ENCODE results near the gene SEZ6.

SEZ6 gene

DNA sequence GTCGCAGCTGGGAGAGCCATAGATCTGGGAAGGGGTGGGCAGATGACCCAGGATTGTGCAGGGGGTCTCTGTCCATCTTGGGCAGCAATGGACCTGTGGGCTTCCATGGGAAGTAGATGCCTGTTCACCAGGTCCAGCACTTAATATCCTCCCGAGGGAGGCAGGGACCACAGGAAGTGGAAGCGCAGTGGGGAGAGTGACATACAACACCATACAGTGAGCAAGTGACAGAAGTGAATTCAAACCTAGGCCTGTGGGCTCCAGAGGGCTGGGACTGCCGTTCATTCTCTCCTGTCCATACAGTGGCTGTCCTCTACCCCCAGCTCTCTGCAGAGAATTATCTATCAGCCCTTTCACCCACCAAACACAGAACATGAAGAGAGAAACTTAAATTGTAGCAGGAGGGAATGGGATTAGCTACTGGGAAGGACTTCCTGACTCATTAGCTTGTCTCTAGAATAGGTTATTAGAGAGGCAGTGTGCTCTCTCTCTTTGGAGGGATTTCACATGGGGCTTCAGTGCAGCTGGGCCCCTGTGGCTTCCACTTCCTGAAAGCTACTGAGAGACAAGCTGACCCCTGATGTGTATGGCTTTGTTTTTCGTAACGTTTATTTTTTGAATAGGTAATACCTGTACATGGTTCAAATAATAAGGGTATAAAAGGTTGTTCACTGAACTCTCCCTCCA, 13.1 kb upstream of the SEZ6 start:
- Histone ChIP-seq H3K9me3 (ENCODE audit: control insufficient read depth, insufficient read depth, low read depth, low read length) (no peaks in the 10 kb centered on the region), H3K4me1 (ENCODE audit: control insufficient read depth, insufficient read depth, low read length) (no peaks in the 10 kb centered on the region), H3K27ac (ENCODE audit: extremely low read depth, low read depth, low read length) (no peak overlapping the region), H3K4me3 (ENCODE audit: low read depth, low read length) (no peak overlapping the region), H3K36me3 (ENCODE audit: control insufficient read depth in 2 of 2, insufficient read depth in 1 of 2, low read length in 2 of 2) (no peaks in the 10 kb centered on the region)
- CTCF ChIA-PET, result interaction anchor here (0.7 to 1.9 kb wide), 7 partner anchors 9 to 98 kb away, joined by 3 to 6 read pairs (median 5); no protein-coding TSS in a partner anchor
- POLR2A ChIA-PET, result interaction anchor here (1.1 kb wide), 1 partner anchor 33 kb away, joined by 3 read pairs; no protein-coding TSS in a partner anchor
- no peak for TF ChIP-seq HOXD13 (CRISPR knock-in tag; IDR thresholded peaks at IDR 0.05; ENCODE audit: borderline replicate concordance)
- no peak for TF ChIP-seq ZNF19 (tag by site-specific recombination; IDR thresholded peaks at IDR 0.05; ENCODE audit: low read depth)
- TF ChIP-seq, protein P1, sequence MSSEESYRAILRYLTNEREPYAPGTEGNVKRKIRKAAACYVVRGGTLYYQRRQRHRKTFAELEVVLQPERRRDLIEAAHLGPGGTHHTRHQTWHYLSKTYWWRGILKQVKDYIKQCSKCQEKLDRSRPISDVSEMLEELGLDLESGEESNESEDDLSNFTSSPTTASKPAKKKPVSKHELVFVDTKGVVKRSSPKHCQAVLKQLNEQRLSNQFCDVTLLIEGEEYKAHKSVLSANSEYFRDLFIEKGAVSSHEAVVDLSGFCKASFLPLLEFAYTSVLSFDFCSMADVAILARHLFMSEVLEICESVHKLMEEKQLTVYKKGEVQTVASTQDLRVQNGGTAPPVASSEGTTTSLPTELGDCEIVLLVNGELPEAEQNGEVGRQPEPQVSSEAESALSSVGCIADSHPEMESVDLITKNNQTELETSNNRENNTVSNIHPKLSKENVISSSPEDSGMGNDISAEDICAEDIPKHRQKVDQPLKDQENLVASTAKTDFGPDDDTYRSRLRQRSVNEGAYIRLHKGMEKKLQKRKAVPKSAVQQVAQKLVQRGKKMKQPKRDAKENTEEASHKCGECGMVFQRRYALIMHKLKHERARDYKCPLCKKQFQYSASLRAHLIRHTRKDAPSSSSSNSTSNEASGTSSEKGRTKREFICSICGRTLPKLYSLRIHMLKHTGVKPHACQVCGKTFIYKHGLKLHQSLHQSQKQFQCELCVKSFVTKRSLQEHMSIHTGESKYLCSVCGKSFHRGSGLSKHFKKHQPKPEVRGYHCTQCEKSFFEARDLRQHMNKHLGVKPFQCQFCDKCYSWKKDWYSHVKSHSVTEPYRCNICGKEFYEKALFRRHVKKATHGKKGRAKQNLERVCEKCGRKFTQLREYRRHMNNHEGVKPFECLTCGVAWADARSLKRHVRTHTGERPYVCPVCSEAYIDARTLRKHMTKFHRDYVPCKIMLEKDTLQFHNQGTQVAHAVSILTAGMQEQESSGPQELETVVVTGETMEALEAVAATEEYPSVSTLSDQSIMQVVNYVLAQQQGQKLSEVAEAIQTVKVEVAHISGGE (tag by site-specific recombination; conservative IDR thresholded peaks at IDR 0.05; ENCODE audit: low read depth), result peak; percentile 71
- TF ChIP-seq ZNF677 (tag by site-specific recombination; IDR thresholded peaks at IDR 0.05), result no peak
- TF ChIP-seq, protein P2, sequence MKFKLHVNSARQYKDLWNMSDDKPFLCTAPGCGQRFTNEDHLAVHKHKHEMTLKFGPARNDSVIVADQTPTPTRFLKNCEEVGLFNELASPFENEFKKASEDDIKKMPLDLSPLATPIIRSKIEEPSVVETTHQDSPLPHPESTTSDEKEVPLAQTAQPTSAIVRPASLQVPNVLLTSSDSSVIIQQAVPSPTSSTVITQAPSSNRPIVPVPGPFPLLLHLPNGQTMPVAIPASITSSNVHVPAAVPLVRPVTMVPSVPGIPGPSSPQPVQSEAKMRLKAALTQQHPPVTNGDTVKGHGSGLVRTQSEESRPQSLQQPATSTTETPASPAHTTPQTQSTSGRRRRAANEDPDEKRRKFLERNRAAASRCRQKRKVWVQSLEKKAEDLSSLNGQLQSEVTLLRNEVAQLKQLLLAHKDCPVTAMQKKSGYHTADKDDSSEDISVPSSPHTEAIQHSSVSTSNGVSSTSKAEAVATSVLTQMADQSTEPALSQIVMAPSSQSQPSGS (tag by site-specific recombination; IDR thresholded peaks at IDR 0.05; ENCODE audit: low read depth), result no peak
- TF ChIP-seq, protein P3, sequence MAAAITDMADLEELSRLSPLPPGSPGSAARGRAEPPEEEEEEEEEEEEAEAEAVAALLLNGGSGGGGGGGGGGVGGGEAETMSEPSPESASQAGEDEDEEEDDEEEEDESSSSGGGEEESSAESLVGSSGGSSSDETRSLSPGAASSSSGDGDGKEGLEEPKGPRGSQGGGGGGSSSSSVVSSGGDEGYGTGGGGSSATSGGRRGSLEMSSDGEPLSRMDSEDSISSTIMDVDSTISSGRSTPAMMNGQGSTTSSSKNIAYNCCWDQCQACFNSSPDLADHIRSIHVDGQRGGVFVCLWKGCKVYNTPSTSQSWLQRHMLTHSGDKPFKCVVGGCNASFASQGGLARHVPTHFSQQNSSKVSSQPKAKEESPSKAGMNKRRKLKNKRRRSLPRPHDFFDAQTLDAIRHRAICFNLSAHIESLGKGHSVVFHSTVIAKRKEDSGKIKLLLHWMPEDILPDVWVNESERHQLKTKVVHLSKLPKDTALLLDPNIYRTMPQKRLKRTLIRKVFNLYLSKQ (tag by site-specific recombination; IDR thresholded peaks at IDR 0.05; ENCODE audit: borderline replicate concordance), result no peak
- TF ChIP-seq, protein P4, sequence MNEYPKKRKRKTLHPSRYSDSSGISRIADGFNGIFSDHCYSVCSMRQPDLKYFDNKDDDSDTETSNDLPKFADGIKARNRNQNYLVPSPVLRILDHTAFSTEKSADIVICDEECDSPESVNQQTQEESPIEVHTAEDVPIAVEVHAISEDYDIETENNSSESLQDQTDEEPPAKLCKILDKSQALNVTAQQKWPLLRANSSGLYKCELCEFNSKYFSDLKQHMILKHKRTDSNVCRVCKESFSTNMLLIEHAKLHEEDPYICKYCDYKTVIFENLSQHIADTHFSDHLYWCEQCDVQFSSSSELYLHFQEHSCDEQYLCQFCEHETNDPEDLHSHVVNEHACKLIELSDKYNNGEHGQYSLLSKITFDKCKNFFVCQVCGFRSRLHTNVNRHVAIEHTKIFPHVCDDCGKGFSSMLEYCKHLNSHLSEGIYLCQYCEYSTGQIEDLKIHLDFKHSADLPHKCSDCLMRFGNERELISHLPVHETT (tag by site-specific recombination; IDR thresholded peaks at IDR 0.05), result no peak
- TF ChIP-seq, protein P5, sequence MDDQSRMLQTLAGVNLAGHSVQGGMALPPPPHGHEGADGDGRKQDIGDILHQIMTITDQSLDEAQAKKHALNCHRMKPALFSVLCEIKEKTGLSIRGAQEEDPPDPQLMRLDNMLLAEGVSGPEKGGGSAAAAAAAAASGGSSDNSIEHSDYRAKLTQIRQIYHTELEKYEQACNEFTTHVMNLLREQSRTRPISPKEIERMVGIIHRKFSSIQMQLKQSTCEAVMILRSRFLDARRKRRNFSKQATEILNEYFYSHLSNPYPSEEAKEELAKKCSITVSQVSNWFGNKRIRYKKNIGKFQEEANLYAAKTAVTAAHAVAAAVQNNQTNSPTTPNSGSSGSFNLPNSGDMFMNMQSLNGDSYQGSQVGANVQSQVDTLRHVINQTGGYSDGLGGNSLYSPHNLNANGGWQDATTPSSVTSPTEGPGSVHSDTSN (CRISPR knock-in tag; IDR thresholded peaks at IDR 0.05), result no peak
- no peak for TF ChIP-seq ZNF621 (tag by site-specific recombination; IDR thresholded peaks at IDR 0.05)

DNA sequence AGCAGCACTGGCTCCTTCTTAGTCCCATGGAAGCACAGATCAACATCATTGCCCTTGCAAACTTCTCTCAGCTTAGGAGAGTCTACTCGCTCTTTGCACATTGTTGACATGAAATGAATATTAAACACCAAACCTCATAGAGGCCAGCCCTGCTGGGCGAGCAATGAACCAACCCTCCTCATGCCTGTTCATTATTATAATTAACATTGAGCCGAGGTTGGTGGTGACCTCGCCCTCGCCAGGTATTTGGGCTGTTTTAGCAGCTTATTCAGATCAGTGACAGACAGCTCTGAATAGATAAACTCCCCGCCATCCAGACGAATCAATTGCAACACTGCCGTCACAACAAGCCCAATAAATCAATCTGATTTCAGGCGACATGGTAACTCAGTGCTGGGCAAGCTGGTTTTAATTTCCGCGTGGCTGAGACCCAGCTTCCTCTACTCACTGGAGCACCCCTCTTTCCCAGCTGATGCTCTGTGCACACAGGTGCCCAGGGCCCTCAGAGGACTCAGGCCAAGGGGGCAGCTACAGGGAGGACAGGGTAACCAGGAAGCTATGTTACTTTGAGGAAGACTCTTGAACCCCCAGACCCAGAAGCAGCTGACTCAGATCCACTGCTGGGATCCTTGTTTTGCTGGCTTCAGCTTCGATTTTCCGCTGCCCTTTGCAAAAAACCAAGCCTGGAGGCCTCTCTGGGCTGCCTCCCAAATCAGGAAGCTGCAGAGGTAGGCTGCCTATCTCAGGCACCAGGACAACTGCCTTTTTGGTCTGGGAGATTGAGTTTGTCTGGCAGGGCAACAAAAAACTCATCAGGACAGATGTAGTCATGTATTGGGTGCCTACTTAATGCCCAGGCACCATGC, 10.7 kb upstream of the SEZ6 start:
- H3K36me3 ChIP-seq (ENCODE audit: control insufficient read depth in 2 of 2, insufficient read depth in 1 of 2, low read length in 2 of 2), result no peaks in the 10 kb centered on the region
- H3K4me3 ChIP-seq (ENCODE audit: low read depth, low read length), result no peak overlapping the region
- ChIA-PET CTCF (interaction anchor here (0.6 to 2.2 kb wide), 7 partner anchors 51 to 168 kb away, joined by 3 to 9 read pairs (median 3); partner anchors contain the start of gene PHF12), POLR2A (no interaction called here)
- no peak overlapping the region for H3K27ac ChIP-seq (ENCODE audit: extremely low read depth, low read depth, low read length)
- TF ChIP-seq ZNF138 (tag by site-specific recombination; IDR thresholded peaks at IDR 0.05; ENCODE audit: borderline replicate concordance), result no peak
- TF ChIP-seq ZNF843 (tag by site-specific recombination; IDR thresholded peaks at IDR 0.05), result no peak
- no peak for TF ChIP-seq ZNF621 (tag by site-specific recombination; IDR thresholded peaks at IDR 0.05)
- no peak for TF ChIP-seq ZNF776 (tag by site-specific recombination; IDR thresholded peaks at IDR 0.05; ENCODE audit: borderline replicate concordance)
- no peak for TF ChIP-seq ZNF350 (tag by site-specific recombination; IDR thresholded peaks at IDR 0.05)
- no peaks in the 10 kb centered on the region for H3K9me3 ChIP-seq (ENCODE audit: control insufficient read depth, insufficient read depth, low read depth, low read length)
- H3K4me1 ChIP-seq (ENCODE audit: control insufficient read depth, insufficient read depth, low read length), result no peaks in the 10 kb centered on the region
